OCI-LY7 (cell line): ENCODE measurements around the gene UBXN11.

Experiments used
- CTCF ChIP-seq: fragments of 200-600 bp; sonication (generic); conservative IDR thresholded peaks from 2 replicates; pipeline ENCODE4 v1.5.1; 2014; ENCODE audit warnings: mild to moderate bottlenecking, antibody characterized with exemption, low read length, moderate library complexity, mixed read lengths
- EZH2phosphoT487 ChIP-seq: fragments of 200-600 bp; sonication (generic); IDR thresholded peaks from 2 replicates; pipeline ENCODE4 v1.6.1; 2018; ENCODE audit warnings: low read depth, borderline replicate concordance, mild to moderate bottlenecking, mixed run types, antibody characterized with exemption, low read length, moderate library complexity, mixed read lengths

- TF ChIP-seq CTCF = no peak
- no peak for TF ChIP-seq EZH2phosphoT487
Measured at GRCh38 chr1:26354972-26355371, 48.5 kb upstream of the UBXN11 start.
